Stimulated activated CD8-positive, alpha-beta memory T cell treated with anti-CD3 and anti-CD28 coated beads, Interleukin-7, amount 100 ng/mL, for 48 hours (primary cell): ENCODE measurements around the gene CKB.

Experiments
- DNase-seq, 2 donors: peaks; one replicate each; pipeline ENCODE4 v3.0.0-alpha.2; 2020; ENCODE audit warnings: low read depth in 1 of 2; ENCODE audit errors: extremely low read depth in 1 of 2

CKB gene

DNA sequence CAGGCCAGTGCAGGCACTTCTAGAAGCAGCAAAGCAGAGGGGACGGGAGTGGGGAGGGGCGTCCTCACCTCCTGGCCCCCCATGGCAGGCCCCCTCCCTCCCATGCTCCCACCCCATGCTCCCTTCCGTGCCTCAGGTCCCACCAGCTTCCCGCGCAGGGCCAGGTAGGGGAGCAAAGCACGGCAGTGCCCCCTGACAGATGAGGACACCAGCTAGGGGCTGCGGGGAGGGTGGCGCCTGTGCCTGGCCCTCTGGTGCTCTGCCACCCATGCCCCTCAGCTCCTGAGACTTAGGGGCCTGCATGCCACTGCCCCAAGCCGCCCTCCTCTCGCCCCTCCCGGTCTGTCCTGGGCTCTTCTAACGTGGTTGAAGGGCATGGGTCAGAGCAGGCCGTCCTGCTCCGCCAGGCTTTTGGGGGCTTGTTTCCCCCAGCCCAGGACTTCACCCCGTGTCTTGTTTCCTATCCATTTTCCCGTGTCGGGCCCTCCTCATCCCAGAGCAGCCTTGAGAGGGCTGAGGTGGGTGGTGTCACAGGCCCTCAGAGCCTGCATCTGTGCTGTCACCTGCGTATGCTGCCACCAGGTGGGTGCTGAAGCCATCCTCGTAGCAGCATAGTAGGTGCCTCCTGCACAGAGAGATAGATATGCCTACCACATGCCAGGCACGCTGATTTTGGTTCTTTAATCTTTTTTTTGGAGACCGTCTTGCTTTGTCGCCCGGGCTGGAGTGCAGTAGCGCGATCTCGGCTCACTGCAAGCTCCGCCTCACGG lies 16.6 kb upstream of the CKB start:
- no peak for DNase-seq

DNA sequence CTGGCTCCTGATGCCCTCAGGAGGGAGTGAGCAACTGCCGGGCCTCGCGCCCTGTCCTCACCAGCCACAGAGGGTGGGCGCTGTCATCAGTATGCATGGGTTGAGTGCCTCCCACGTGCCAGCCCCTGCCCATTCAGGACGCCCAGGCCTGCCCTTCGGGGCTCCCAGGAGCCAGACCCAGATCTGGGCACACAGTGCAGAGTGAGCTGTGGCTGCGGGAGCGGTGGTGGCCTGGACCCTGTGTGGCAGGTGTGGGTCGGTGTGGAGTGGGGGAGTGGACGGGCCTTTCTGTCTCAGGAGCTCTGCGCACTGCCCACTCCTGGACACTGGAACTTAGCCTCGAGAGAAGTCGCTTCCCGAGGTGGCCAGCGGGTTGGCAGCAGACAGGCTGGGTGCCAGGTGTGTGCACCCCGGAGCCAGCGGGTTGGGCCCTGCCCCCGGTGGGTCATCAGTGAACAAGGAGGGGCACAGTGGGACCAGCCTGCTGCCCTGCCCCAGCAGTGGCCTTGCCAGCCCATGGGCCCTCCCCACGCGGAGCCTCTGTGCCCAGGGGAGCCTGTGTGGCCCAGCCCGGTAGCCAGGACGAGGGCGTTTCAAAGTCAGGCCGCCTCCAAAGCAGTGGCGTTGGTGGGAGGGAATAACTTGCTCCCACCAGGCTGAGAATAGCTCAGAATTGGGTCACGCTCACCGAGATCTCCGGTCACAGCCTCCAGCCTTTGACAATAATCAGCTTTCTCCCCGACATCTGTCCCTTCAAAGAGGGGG lies 15.8 kb upstream of the CKB start:
- no peak for DNase-seq

DNA sequence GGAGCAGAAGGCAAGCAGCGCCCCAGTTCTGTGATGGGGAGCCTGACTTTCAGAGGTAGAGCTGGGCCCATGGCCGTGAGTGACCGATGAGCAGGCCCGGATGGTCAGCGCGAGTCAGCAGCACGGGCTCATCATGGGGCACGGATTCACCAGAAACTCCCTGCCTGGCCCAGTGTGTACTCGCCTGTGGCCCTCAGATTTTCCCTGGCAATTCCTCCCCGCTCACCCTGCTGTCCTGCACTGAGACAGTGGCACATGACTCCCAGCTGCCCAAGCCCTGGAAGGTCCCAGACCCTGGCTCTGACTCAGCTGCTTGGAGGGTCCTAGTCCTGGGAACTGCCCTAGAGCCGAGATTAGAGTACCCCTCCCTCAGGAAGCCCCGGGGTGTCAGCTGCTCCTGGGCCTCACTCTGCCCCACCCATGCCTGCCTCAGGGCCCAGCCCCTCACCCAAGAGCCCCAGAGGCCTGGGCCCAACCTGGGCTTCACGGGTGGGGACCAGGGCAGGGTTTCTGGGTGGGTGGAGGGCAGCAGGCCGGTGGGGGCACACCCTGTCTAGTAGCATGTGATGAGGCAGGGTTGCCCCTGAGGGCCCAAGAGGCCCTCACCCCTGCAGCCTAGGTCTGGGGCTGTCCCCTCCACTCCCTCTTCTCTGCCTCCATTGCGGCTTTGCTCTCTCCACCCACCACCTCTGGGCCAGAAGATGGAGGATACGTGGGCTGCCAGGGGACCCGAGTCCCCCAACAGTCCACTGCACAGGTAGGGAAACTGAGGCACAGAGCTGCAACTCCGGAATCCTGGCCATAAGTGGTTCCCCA lies 14.8 kb upstream of the CKB start:
- no peak for DNase-seq

DNA sequence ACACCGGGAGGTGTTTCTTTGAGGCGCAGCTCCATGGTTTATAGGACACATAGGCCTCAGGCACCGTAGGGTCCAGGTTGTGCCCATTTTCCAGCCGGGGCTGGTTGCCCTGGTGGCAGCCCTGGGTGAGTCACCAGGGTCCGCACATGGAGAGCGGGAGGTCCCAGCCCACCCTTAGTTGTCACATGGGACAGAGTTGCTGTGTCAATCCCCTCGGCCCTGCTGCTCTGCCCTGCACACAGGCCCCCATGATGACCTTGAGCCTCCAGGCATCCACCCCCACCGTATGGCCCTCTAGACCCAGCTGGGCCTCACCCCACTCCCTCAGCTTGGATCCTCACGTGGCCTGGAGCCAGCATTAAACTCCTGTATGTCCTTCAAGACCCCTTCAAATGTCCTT lies 14.1 kb upstream of the CKB start:
- no peak for DNase-seq

DNA sequence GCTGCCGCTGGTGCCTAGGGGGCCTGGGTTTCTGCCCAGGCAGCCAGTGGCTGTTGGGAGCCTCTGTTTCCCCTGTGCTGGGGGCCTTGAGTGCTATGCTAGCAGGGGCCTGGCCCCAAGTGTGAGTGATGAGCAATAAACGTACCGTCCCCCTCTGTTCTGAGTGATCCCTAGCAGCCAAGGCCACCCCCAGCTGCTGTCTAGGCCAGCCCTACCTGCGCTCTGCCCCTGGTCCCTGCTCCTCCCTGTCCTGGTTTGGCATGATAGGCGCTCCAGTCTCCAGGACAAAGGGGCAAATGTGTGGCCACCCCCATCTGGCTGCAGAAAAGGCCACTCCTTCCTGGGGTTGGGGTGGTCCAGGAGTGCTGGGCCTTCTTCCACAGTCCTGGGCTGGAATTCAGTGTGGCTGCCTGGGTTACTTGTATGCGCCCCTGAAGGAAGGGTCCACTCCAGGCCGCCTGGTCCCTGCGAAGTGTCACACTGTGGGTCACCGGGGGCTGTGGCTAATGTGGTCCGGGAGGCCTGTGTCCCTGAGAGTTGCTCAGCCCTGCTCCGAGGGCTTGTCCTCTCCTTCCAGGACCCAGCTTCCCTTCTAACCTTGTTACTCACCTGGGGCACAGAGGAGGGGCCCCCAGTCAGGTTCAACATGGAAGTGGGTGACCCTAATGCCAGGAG lies 13.4 kb upstream of the CKB start:
- DNase-seq, result no peak

DNA sequence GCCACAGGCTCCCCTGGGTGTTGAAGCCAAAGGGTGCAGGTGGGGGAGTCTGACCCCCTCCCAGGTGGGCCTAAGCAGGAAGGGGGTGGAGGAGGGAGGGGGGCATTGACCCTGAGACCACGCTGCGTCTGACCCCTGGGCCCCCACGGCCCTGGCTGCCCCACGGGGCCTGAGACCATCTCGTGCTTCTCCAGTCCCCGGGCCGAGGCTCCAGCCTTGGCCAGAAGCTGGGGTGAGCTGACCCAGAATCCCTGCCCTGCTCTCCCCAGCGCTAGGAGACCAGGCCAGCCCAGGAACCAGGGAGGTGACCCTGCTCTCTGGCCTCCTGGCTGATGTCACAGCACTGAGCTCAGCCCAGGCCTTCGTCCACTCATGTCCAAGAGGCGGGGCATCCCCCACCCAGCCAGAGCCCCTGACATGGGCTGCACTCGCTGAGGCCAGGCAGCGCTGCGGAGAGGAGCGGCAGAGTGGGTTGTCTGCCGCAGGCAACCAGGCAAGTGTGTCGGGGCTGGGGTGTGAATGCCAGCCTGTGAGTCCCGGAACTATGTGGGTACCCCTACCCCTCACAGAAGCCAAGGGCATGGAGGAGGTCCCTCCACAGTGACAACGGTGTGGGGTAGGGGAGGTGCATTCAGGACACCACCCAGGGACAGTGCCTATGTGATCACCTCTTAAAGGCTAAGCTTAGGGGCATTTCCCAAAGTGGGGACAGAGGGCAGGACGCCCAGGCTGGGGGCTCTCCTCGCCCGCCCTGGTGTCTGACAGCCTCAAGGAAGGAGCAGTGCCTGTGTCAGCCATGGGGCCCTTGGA lies 12.7 kb upstream of the CKB start:
- DNase-seq, result no peak

DNA sequence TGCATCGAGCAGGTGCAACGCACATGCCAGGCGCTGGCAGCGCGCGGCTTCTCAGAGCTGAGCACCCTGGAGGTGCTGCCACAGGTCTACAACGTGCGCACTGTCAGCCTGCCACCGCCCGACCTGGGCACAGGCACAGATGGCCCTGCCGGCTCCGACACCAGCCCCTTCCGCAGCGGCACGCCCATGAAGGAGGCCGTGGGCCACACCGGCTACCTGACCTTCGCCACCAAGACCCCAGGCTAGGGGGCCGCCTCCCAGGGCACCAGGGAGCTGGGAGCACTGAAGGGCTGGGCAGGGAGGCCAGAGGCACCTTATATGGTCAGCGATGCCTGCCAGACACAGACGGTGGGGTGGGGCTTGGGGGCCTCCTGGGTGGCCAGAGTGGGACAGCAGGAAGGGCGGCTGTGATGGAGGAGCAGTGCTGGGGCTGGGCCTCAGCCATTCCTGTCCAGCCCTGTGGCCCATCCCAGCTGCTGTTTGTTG lies 12.0 kb upstream of the CKB start:
- DNase-seq, result no peak

DNA sequence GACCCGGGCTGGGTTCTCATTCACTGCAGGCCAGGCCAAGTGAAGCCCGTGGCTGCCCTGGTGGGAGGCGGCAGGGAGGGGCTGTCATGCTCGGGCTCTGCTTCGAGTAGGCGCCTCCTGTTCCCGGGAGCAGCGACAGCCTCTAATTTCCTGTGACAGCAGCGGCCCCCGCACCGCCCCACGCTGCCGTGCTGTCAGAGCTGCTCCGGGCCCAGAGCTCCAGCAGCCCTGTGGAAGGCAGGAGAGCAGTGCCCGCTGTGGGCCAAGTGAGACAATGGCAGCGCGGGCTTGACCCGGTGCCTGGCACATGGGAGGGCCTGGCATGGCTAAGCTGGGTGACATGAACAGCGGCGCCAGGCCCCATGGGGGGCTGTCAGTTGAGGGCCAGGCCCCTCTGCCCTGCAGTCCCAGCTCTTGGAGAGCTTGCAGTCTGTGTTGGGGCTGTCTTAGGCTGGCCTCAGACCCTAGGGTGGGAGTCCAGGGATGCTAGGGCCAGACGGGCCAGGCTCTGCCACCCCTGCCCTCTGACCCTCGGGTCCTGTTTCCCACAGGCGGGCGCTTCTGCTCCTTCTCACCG lies 11.5 kb upstream of the CKB start:
- DNase-seq, result no peak

DNA sequence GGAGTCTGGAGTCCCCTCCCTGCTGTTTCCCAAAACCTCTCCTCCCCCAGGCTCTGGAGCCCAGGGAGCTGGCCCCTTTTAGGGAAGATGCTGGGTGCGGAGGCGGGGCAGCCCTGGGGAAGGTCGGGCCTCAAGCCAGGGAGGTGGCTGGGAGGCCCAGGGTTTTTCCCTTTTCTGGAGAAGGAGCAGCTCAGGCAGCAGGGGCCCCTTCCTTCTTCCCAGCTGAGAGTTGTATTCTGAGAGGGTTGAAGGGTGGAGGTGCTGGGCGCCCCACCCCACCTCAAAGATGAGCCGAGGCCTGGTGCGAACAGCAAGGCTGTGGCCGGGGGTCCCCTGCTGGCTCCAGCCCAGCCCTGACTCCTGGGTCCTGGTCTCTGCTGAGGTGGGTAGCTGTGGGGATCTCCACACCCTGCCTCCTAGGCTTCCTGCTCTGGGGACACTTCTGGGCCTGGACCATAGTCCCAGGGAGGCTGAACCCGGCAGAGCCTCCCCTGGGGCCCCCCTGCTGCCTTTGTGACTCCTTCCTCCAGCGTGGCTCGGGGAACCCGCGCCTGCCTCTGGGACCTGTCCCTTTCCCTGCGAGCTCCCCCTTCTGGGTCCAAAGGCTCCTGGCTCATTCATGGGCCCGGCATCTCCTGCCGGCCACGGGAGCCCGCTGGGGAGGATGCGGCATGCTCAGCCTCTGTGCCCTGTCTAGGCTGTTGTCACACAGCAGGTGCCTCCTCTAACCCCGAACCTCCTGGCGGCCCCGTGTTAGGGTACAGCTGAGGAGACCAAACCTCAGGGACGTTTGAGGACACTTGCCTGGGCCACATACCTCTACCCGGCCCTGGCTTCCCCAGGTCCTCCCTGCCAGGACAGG lies 10.7 kb upstream of the CKB start:
- no peak for DNase-seq

DNA sequence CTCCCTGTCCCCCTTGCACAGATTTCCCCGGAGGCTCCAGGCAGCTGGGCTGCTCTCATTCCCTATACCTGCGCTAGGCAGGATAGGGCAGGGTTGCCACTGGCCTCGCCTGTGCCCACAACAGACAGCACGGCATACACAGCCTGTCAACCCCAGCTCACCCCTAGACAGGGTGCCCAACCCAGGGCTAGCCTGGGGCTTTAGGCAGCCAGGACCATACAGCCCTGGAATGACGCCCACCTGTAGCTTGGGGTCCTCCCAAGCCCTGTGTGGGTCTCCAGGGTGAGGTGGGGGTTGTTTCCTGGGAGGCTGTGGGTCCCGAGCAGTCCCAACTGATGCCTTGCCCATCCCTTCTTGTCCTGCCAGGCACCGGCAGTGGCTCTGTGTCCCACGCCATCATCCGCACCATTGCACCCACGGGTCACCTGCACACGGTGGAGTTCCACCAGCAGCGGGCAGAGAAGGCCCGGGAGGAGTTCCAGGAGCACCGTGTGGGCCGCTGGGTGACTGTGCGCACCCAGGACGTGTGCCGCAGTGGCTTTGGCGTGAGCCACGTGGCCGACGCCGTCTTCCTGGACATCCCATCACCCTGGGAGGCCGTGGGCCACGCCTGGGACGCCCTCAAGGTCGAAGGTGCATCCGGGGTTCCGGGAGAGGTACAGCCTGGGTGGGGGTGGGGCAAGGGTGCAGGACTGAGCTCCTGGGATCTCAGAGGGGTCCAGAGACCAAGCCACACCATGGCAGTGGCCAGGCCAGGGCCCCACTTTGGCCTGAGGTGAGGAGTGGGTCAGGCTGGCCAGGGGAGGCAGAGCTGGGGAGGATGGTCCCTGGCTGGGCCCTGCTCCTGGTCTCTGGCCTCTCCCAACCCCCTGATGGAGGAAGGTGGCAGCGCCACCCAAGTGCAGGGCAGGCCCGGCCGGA lies 9.8 kb upstream of the CKB start:
- DNase-seq, result no peak

DNA sequence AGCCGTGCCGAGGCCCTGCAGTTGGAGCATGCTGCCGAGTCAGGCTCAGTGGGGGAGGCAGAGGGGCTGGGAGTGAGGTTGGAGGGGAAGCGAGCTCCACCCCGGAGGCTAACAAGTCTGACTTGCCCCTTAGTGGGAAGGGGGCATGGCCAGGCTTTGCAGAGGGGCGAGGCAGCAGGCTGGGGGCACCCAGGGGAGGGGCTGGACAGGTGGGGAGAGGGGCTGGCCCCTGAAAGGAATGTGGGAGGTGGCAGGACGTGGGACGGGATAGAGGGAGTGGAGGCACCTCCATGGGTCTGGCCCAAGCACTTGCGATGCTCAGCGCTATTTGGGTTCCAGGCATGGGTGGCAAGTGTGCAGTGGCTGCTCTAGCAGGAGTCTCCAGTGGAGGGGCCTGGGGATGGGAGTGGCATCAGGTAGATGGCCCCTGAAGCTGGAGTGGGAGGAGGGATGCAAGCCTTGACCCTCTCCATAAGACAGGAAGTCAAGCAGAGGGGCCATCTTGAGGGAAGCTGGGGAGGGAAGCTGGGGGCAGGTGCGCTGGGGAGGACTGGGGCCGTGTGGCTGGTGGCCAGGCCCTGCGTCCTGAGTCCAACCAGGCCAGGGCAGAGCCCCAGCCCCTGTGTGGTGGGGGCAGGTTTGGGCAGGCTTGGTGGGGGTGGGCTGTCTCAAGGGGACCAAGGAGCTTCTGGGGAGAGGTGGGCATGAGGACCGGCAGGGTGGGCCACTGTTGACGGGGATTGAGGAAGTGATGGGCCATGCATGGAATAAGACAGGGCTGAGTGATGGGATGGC lies 9.0 kb upstream of the CKB start:
- DNase-seq, result no peak

DNA sequence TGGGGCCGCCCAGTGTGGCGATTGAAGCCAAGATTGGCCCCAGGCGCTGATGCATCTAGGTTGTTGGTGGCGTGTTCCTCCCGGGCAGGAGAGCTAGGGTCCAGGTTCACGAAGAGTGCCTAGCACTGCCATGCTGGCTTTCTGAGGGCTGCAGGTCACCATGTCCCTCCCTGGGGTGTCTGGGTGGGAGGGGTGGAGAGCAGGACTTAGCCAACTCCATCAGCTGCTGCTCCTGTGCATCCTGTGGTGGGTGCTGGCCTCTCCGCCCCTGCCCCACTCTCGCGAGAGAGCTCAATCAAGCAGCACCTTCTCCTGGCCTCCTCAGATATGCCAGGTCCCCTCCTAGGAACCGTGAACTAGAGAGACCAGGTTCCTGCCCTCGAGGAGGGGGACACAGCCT lies 8.2 kb upstream of the CKB start:
- DNase-seq, result no peak

DNA sequence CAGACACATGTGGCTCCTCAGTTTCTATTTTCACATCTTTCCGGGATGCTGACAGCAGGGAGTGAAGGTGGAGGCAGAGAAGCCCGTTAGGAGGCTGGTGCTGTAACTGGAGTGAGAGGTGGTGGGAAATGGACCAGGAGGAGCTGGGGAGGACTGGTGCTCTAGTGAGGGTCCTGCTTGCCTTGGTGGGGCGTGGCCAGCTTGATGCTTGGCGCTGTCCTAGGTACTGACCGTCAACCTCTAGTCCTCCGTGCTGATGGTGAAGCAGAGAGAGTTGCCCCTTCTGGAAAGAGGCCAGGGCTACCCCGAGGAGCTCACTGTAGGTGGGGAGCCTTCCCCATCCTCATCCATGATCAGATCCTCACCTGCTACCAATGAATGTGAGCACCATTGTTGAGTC lies 7.8 kb upstream of the CKB start:
- no peak for DNase-seq

DNA sequence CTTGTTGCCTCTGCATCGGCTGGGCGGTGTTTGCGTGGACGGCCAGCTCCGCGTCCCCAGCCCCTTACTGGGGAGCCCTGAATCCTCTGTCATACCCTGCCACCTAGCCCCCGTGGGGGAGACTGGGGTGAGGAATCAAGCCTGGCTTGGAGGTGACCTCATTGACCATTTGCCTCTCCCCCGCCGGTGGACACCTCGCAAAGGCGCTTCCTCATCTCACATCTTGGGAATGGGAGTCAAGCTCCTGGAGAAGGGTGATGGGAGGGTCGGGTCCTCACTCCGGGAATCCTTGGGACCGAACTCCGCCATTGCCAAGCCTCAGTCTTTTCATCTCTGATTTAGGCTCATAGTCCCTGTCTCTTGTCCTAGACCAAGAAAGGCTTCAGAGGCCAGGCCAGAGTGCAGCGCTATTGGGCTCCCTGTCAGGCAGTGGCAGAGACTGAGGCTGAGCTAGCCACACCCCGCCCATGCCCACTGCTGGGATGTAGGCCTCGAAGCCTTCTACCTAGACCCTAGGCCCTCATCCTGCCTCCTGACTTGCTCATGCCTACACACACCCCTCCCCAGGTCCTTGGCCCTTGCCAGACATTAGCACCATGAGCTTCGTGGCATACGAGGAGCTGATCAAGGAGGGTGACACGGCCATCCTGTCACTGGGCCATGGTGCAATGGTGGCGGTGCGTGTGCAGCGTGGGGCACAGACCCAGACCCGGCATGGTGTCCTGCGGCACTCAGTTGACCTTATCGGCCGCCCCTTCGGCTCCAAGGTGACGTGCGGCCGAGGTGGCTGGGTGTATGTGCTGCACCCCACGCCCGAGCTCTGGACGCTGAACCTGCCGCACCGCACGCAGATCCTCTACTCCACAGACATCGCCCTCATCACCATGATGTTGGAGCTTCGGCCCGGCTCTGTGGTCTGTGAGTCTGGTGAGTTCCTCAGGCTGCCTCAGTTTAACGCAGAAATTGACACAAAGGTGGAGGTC lies 7.0 kb upstream of the CKB start:
- no peak for DNase-seq

DNA sequence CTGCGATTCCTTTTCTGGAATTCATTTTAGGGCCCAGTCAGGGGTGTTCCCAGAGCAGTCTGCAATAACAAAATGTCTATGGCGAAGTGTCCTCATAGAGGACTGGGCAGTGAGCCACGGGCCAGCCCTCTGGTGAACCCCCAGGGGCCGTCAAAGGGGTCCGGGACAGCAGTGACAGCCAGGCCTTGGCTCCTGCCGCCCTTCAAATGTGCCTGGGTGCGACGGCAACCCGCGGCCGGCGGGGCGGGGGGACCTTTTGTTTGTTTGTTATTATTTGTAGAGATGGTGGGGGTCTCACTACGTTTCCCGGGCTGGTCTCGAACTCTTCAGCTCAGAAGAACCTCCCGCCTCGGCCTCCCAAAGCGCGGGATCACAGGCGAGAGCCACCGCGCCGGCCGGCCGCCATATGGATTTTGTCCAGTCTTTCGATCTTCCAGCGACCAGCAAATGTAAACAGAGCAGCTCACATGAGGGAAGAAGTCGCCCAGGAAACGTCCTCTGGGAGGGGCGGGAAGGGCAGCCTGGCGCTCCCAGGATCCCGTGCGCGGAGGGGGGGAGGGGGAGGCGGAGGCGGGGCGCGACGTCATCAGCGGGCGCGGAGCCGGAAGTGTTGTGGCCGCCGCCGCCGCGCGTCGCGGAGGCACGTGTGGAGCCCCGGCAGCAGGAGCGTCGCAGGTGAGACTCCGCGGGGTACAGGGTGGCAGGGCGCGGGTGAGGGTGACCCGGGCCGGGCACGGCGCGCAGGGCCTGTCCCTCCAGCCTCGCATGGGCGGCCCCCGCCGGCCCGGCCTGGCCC lies 6.2 kb upstream of the CKB start, which contains the start of gene TRMT61A:
TRMT61A (plus strand) TSS at position 610 of the 796 bp plus-strand sequence. CDS start 783 bp downstream, outside the sequence.
- DNase-seq, result peak; percentile 55 to 63
